Caco-2 (cell line): ENCODE measurements around the gene IPO11. TPM values are rescaled to one million over a fixed set of nuclear protein-coding genes. Genes with fewer than 3 reads are reported as not detected.

Experiments
- BruUV-seq: library from RNA; stranded (reverse); fragments of 400-500 nt; replicated peaks from 2 replicates; lab custom pipeline; 2021; lab: Mats Ljungman, UMichigan
- CTCF ChIA-PET: fragments of 300-600 bp; sonication (Branson Sonifier 250); formaldehyde crosslinking; loops from one replicate; lab custom pipeline; 2022; ENCODE audit warnings: antibody characterized with exemption; lab: Charles Lee
- POLR2A ChIA-PET: fragments of 300-600 bp; sonication (Branson Sonifier 250); formaldehyde crosslinking; loops from one replicate; lab custom pipeline; 2022; ENCODE audit warnings: antibody characterized with exemption; lab: Charles Lee
- DNase-seq, 2 experiments: peaks; one replicate each; pipeline versions ENCODE4 v3.0.0 to v3.0.0-alpha.2; 2020 to 2022
- H3K27me3 ChIP-seq: replicated peaks from 2 replicates; pipeline ENCODE4 v1.6.0; 2011; ENCODE audit warnings: low read length; ENCODE audit not compliant: control insufficient read depth, insufficient read depth
- H3K36me3 ChIP-seq: 2 replicates; pipeline ENCODE4 v1.5.1; 2011; ENCODE audit warnings: low read length; ENCODE audit not compliant: control insufficient read depth, insufficient read depth
- H3K4me1 ChIP-seq: fragments of 250-450 bp; sonication (Bioruptor Pico); 2 replicates; pipeline ENCODE4 v1.5.1; 2020; ENCODE audit warnings: mild to moderate bottlenecking
- H3K4me3 ChIP-seq: 2 replicates; pipeline ENCODE4 v1.5.1; 2011; ENCODE audit warnings: low read depth, mild to moderate bottlenecking, control low read depth, low read length
- H3K9me3 ChIP-seq: fragments of 250-450 bp; sonication (Bioruptor Pico); 2 replicates; pipeline ENCODE4 v1.5.1; 2020; ENCODE audit warnings: mild to moderate bottlenecking, moderate library complexity
- H3K27ac Mint-ChIP-seq: one replicate; pipeline ENCODE4 v1.8.0; 2022; ENCODE audit warnings: mixed read lengths; ENCODE audit not compliant: unreplicated experiment
- H3K27me3 Mint-ChIP-seq: one replicate; pipeline ENCODE4 v1.8.0; 2022; ENCODE audit warnings: mixed read lengths; ENCODE audit not compliant: insufficient read depth, unreplicated experiment
- H3K36me3 Mint-ChIP-seq: one replicate; pipeline ENCODE4 v1.8.0; 2022; ENCODE audit warnings: mild to moderate bottlenecking, mixed read lengths; ENCODE audit not compliant: insufficient read depth, unreplicated experiment
- H3K4me1 Mint-ChIP-seq: one replicate; pipeline ENCODE4 v1.8.0; 2022; ENCODE audit warnings: low read depth, mixed read lengths; ENCODE audit not compliant: unreplicated experiment
- H3K4me3 Mint-ChIP-seq: one replicate; pipeline ENCODE4 v1.8.0; 2022; ENCODE audit warnings: mild to moderate bottlenecking, moderate library complexity, mixed read lengths; ENCODE audit not compliant: unreplicated experiment
- H3K9me3 Mint-ChIP-seq: one replicate; pipeline ENCODE4 v1.8.0; 2022; ENCODE audit warnings: mixed read lengths; ENCODE audit not compliant: unreplicated experiment
- intact Hi-C: fragments of 100-400 bp; cut with micrococcal nuclease; formaldehyde crosslinking; loops from one replicate; pipeline ENCODE4 v1.10.0; 2022; ENCODE audit not compliant: unreplicated experiment
- total RNA-seq: library from RNA; stranded (reverse); gene quantifications from 2 replicates; pipeline ENCODE4 v1.2.3, GENCODE V29; 2022
- TF ChIP-seq, protein P1 (sequence below), 2 experiments: fragments of 200-600 bp in 1 of 2; IDR thresholded peaks; 1 replicate in 1 of 2; 2 replicates in 1 of 2; pipeline versions ENCODE4 v1.5.1 to v1.8.0; 2011 to 2022; ENCODE audit warnings: antibody characterized with exemption in 1 of 2, control low read depth in 1 of 2, inconsistent platforms in 1 of 2, low read depth in 1 of 2, low read length in 1 of 2, mild to moderate bottlenecking in 1 of 2, moderate library complexity in 1 of 2; ENCODE audit not compliant: insufficient read depth in 1 of 2, severe bottlenecking in 1 of 2, unreplicated experiment in 1 of 2

IPO11 gene
- total RNA-seq, 1 experiment from 2014 or later = 54.1 TPM

- no peaks in the 10 kb centered on the region for H3K4me1 ChIP-seq
- Mint-ChIP-seq H3K4me1 (no peaks in the 10 kb centered on the region), H3K36me3 (peaks cover 19% of the 10 kb centered on the region), H3K9me3 (no peaks in the 10 kb centered on the region), H3K27me3 (no peaks in the 10 kb centered on the region), H3K4me3 (no peak overlapping the region), H3K27ac (no peak overlapping the region)
- ChIA-PET POLR2A (interaction anchor here (0.8 kb wide), 1 partner anchor 20 kb away, joined by 3 read pairs; the partner anchor contains the start of gene IPO11), CTCF (interaction anchor here (1.3 kb wide), 1 partner anchor 12 kb away, joined by 3 read pairs; no protein-coding TSS in a partner anchor)
- TF ChIP-seq, protein P1, sequence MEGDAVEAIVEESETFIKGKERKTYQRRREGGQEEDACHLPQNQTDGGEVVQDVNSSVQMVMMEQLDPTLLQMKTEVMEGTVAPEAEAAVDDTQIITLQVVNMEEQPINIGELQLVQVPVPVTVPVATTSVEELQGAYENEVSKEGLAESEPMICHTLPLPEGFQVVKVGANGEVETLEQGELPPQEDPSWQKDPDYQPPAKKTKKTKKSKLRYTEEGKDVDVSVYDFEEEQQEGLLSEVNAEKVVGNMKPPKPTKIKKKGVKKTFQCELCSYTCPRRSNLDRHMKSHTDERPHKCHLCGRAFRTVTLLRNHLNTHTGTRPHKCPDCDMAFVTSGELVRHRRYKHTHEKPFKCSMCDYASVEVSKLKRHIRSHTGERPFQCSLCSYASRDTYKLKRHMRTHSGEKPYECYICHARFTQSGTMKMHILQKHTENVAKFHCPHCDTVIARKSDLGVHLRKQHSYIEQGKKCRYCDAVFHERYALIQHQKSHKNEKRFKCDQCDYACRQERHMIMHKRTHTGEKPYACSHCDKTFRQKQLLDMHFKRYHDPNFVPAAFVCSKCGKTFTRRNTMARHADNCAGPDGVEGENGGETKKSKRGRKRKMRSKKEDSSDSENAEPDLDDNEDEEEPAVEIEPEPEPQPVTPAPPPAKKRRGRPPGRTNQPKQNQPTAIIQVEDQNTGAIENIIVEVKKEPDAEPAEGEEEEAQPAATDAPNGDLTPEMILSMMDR (IDR thresholded peaks at IDR 0.05; ENCODE audit: insufficient read depth in 1 of 2, low read depth in 1 of 2, low read length in 1 of 2, severe bottlenecking in 1 of 2, unreplicated experiment in 1 of 2) = no peak
- H3K4me3 ChIP-seq = no peak overlapping the region
- BruUV-seq = no TSS peak
- intact Hi-C loops = no loop called here
- no peaks in the 10 kb centered on the region for H3K9me3 ChIP-seq
- H3K36me3 ChIP-seq = no peaks in the 10 kb centered on the region
- H3K27me3 ChIP-seq = no peaks in the 10 kb centered on the region
- DNase-seq = no peak
Measured at GRCh38 chr5:62431735-62432620, 19.4 kb downstream of the IPO11 start.

DNA sequence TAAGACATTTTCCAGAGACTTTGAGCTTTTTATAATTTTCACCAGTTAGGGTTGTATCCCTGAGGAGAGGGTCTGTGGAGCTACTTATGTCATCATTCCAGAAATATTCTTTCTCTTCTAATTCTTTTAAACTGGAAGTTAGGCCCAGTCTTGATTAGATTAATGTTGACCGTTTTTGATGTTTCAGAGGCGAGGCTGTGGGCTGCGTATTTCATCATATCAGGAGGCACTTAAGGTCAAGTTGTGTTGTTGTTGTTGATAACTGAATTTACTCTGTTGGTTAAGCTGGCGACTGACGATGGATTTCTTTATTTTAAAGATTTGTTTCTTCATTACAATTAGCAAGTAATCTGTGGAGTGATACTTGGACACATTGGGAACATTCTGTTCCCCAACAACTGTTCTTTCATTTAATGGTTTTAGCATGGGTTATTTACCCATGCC is 20.1 kb downstream of the IPO11 start:
- H3K27me3 Mint-ChIP-seq = no peaks in the 10 kb centered on the region
- H3K4me3 Mint-ChIP-seq = no peak overlapping the region
- TF ChIP-seq, protein P1 (IDR thresholded peaks at IDR 0.05; ENCODE audit: insufficient read depth in 1 of 2, low read depth in 1 of 2, low read length in 1 of 2, severe bottlenecking in 1 of 2, unreplicated experiment in 1 of 2) = no peak
- intact Hi-C loops = no loop called here
- Histone ChIP-seq H3K27me3 (no peaks in the 10 kb centered on the region), H3K36me3 (no peaks in the 10 kb centered on the region), H3K9me3 (no peaks in the 10 kb centered on the region), H3K4me3 (no peak overlapping the region), H3K4me1 (no peaks in the 10 kb centered on the region)
- H3K4me1 Mint-ChIP-seq = no peaks in the 10 kb centered on the region
- no peak for DNase-seq
- no TSS peak for BruUV-seq
- ChIA-PET CTCF (interaction anchor here (1.3 kb wide), 1 partner anchor 11 kb away, joined by 3 read pairs; no protein-coding TSS in a partner anchor), POLR2A (interaction anchor here (0.8 kb wide), 1 partner anchor 20 kb away, joined by 3 read pairs; the partner anchor contains the start of gene IPO11)
- H3K36me3 Mint-ChIP-seq = peaks cover 13% of the 10 kb centered on the region
- no peaks in the 10 kb centered on the region for H3K9me3 Mint-ChIP-seq
- H3K27ac Mint-ChIP-seq = no peak overlapping the region

DNA sequence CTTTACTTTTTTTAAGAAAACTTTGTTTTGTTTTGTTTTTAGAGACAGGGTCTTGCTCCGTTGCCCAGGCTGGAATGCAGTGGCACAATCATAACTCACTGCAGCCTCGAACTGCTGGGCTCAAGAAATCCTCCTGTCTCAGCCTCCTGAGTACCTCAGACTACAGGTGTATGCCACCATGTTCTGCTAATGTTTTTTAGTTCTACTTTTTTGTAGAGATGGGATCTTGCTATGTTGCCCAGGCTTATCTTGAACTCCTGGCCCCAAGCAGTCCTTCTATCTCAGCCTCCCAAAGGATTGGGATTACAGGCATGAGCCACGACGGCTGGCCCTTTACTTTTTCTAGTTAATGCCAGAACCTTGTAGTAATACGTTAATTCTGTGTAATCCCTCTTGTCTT is 36.0 kb downstream of the IPO11 start:
- H3K4me3 Mint-ChIP-seq = no peak overlapping the region
- no peak overlapping the region for H3K4me3 ChIP-seq
- 0 out of 2 replicates have a peak, but pooled peaks cover 5% of the 10 kb centered on the region for H3K4me1 ChIP-seq
- H3K36me3 ChIP-seq = no peaks in the 10 kb centered on the region
- H3K9me3 ChIP-seq = no peaks in the 10 kb centered on the region
- no TSS peak for BruUV-seq
- peaks cover 30% of the 10 kb centered on the region for H3K36me3 Mint-ChIP-seq
- intact Hi-C loops = no loop called here
- ChIA-PET CTCF (no interaction called here), POLR2A (no interaction called here)
- no peaks in the 10 kb centered on the region for H3K4me1 Mint-ChIP-seq
- no peaks in the 10 kb centered on the region for H3K27me3 Mint-ChIP-seq
- no peaks in the 10 kb centered on the region for H3K27me3 ChIP-seq
- TF ChIP-seq, protein P1 (IDR thresholded peaks at IDR 0.05; ENCODE audit: insufficient read depth in 1 of 2, low read depth in 1 of 2, low read length in 1 of 2, severe bottlenecking in 1 of 2, unreplicated experiment in 1 of 2) = no peak
- H3K27ac Mint-ChIP-seq = no peak overlapping the region
- no peak for DNase-seq
- H3K9me3 Mint-ChIP-seq = no peaks in the 10 kb centered on the region
